Smooth muscle cell of the brain vasculature (primary cell): ENCODE data around the gene WASL.
"Not testable (repeated sequence)": the region's sequence is repeated elsewhere in the genome, so short reads cannot be mapped to it uniquely, and the experiment has no call there.

Source experiments
- DNase-seq: peaks from one replicate; pipeline ENCODE4 v3.0.0-alpha.2; 2012; ENCODE audit warnings: low read depth, low spot score

WASL gene

DNA sequence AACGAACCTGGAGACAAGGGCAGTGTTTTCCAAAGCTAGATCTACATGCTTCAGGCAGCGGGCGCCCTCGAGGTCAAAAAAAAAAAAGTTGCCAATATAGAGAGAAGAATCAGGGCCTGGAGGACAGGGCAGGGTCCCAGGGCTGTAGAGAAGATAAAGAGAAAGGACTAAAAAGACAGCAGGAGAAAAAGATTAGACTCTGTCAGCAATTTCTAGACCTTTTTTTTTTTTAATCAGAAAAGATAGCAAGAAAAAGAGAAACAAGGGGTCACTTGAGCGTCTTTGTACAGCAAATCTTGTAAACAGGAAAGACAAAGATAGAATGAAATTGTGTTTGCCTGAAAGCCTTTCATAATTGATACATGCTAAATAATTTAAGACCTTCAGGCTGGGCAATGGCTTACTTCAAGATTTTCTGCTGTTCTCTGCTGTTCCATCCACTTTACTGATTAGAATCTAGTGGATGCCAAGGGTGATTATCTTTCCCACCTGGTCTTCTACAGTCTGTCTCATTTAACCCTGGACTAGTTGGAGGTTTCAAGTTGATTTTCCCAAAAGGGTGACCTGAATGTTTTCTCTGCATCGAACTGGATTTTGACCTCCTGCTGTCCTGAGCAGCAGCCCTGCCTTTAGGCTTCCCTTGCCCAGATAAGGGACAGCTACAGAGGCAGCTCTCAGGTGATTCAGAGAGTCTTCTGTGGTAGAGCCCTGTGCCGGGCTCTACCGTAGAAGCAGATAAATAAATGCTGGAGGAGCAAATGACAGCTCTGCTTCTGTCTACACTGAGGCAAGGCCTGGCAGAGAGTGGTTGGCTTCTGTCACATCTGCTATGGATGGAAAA is 88.1 kb downstream of the WASL start:
- no peak for DNase-seq

DNA sequence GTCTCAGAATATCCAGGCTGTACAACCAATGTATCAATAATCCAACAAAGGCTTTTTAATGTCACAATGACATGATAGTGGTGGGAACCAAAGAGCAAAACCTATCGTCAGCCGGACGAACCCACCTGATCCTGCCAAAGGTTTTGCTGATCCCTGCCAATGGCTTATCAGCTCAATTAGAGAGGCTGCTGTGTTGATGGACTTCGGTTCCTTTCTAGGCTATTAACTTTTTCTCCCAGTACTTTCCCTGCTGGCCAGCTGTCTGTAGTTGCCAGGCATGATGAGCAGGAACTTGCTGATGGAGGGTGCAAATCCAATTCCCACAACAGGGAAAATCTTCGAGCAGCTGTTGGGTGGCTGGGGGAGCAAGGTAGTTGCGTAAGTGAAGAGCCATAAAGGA is 90.8 kb downstream of the WASL start:
- no peak for DNase-seq

DNA sequence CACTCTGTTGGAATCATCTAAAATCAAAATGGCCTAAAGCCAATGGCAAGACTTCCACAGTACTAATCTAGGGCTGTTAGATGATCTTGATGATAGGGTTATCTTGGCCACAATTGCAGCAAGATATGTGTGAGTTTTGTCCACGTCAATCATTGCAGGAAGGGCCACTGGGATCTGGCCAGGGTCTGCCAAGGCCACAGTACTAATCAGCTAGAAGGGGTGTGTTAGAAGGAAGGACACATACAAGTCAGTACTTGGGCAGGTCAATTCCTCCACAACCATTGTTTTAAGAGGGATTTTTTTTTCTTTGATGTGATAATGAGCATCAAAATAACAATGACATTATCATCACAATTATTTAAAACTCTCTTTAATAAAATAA is 91.5 kb downstream of the WASL start:
- DNase-seq: no peak

DNA sequence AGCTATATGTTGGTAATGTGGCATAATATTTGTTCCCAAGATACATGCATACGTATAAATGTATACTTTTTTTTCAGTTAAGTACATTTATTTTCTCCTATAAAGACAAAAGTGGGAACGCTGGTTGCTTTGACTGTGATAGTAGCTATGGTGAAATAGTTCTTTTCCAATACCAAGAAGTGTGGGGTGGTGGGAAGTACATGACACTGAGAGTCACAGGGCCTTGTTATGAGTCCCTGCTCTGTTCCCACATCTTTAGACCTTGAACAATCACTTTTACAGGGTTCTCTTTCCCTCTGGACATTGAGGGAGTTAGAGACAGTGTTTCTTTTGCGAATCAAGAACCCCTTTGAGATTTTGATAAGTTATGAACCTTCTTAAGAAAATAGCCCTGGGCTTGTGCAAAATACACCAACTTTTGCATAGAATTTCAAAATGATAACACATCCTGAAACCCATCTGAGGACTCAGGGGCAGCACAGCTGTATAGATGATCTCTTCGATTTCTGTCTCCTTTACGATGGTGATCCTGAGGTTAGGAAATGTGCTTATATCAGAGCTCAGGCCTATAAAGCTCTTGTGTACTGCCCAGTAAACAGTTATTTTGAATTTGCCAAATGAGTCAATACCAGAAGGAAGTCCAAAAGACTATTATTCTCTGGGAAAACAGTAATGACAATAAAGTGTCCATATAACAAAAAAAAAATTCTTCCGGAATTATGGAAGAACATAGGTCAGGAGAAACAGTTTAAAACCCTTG is 92.1 kb downstream of the WASL start:
- DNase-seq: no peak

DNA sequence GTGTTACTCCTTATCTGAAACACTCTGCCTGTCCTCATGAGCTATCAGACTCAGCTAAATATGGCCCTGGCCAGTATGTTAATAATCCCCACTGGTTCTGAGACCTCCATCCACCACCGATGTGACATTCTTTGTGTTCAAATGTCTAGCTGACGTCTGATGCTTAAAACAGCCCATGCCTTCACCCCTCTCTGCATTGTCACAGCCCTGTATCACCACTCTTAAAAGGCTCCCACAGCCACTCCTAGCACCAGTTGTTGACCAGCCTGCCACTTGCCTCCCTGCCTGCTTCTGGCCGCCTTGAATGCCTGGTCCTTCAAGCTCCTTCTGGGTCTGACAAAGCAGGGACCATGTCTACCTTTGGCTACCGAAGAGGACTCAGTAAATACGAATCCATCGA is 93.2 kb downstream of the WASL start, which contains the start of gene LMOD2:
Gene LMOD2 (plus strand): TSS at position 253 of the 400 bp plus-strand sequence. CDS start 98 bp downstream, at position 351.
- no peak for DNase-seq

DNA sequence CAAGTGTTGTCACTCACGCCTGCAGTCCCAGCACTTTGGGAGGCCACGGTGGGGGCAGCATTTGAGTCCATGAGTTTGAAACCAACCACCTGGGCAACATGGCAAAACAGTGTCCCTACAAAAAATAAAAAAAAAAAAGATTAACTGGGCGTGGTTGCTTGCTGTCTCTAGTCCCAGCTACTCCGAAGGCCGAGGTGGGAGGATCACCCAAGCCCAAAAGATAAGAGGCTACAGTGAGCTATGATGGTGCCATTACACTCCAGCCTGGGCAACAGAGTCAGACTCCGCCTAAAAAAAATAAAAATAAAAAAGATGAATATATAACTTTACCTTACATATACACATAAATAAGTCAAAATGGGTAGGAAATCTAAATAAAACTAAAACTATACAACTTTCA is 95.6 kb downstream of the WASL start:
- no peak for DNase-seq

DNA sequence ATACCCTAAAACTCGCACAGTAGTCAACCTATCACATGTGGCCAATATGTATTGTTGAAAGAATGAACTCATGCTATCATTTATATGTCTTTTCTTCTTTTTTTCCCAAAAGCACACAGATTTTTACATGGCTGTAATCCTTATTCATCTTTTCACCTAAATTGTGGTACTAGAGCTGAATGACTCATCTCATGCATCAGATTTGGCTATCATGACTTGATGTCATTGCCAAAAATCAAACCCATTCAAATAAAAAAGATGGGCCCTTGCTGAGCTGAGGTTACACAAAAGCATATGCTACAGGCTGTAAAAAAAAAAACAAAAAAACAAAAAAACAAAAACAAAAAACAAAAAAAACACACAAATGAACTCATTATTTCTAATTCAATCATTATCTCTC is 96.4 kb downstream of the WASL start:
- DNase-seq: no peak

DNA sequence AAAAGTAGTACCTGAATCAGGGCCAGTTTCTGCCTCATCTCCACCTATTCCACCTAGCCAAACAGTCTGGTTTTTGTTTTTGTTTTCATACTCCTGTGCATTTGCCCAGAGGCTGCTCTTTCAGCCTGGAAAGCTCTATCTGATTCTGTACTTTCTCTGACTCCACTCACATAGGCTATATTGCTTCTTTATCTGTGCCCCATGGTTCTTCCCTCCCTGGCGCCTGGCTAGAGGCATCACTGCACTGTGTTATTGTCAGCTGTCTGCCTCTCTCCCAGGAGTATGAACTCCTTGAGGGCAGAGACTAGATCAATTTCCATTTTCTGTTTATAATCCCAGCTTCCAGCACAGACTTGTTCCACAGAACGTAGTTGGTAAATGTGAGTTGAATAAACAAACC is 98.2 kb downstream of the WASL start:
- no peak for DNase-seq

DNA sequence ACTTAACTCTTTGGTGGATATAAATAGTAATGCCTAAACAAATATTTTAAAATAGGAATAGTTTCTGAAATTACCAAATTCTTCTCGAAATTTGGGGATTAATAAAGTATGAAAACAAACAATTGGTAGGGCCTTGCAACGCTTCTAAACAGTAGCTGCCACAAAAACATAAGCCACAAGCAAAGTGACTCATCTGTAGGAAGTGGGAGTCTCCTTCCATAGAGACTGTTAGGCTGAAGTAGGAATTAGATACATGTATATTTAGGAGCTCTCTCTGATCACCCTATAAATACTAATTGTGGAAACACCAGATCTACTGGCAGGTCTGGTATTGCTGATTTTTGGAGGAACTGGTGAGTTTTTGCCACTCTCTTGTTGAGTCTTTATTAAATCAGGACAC is 98.8 kb downstream of the WASL start:
- no peak for DNase-seq

DNA sequence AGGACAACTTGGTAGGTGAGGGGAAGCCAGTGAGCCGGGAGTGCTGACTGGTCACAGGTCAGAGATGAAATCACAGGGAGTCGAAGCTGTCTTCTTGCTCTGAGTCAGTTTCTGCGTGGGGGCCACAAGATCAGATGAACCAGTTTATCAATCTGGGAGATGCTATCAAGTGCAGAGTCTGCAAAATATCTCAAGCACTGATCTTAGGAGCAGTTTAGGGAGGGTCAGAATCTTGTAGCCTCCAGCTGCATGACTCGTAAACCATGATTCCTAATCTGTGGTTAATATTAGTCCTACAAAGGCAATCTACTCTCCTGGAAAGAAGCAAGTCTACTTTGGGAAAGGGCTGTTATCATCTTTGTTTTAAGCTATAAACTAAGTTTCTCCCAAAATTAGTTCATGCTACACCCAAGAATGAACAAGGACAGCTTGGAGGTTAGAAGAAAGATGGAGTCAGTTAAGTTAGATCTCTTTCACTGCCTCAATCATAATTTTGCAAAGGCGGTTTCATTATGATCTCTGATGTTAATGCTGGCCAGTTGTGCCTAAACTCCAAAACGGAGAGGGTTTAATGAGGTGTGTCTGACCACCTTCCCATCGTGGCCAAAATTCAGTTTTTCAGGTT is 101.6 kb downstream of the WASL start:
- DNase-seq: no peak

DNA sequence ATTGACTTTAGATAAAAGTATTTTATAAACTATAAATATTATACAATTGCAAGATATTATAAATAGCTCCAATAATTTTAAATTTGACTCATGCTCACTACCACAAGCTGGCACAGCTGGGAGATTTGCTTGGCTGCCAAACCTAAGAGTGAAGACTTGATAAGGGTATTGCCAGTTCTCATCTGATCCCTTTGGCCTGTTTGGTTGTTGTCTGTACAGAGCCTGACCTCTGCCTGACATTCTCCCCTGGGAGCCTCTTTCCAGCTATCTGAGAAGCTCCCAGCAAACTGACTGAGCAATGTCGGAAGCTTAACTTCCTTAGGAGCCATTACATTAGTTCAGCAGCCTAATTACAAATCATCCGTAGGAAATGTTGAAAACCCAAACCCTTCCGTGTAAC is 103.3 kb downstream of the WASL start:
- DNase-seq: no peak

DNA sequence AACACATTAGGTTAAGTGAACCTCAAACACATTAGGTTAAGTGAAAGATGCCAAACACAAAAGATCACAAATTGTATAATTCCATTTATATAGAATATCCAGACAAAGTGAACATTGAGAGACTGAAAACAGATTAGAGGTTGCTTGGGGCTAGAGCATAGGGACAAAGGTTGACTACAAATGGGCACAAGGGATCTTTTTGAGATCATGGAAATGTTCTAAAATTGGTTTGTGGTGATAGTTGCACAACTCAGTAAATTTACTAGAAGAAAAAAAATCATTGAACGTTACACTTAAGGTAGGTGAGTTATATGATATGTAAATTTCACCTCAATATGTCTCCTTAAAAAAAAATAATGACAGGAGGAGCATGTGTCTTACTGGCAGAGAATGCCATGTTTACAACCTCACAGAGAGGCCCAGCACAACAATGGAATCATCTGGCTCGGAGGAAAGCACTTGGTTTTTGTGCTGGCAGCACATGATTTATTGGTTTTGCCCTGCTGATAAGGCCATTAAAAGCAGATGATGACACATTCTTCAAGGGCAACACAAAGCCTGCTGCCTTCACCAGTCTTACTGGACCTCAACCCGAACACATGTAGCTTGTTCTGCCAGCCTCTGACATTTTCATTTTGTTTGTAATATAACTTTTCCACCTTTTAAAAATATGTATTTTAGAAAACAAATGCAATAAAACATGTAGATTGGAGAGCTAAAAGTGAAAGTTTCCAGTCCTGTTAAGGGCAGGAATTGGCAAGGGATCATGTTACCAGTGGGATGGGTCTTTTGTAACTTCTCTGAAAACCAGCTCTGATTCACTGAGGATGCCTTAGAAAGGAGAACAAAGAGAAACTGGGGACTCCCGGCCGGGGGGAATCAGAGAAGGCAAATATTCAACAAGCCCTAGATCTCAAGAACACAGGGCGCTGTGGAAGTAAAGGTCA is 105.0 kb downstream of the WASL start:
- peak; percentile 36 for DNase-seq

DNA sequence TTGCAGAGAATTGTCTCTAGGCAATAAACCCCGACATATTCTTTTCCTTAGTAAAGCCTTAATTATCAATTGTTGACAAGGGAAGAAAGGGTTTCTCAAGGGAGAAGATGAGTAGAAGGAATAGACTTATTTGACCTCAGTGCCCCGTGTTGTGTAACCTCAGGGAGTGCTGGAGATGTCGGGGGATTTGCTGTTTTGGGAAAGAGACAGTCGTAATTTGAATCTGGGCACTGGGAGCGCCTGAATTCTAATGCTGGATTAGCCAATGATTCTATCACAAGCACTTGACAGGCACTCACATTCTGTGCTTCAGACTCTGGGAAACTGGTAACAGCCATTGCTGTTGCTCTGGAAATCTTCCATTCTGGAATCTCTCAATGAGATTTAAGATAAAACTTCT is 106.9 kb downstream of the WASL start:
- DNase-seq: no peak

DNA sequence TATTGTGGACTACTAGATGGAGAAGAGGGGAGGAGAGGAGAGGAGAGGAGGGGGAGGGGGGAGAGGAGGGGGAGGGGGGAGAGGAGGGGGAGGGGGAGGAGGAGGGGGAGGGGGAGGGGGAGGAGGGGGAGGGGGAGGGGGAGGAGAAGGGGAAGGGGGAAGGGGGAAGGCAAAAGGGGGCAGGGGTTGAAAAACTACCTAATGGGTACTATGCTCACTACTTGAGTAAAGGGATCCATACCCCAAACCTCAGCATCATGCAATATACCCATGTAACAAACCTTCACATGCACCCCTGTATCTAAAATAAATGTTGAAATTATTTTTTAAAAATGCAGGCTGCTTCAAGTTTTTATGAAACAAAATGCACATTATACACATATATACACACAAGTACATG is 108.2 kb downstream of the WASL start:
- no peak for DNase-seq

DNA sequence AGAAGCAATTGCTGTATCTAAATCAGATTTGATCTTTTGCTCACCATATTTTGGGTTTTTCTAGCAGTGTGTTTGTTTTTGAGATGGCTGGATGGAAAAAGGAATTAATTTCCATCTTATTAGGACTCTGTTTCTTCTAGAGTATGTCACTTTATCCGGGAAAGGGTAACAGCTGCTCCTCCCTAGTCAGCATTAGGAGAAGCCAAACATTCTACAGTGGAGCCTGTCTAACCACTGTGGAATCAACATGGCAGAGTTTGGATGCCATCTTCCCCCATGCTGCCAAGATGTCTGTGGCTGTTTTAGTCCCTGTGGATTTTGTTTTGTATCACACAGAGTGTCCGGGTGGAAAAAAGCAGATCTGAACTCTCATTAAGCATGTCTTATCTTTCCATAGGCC is 109.2 kb downstream of the WASL start:
- no peak for DNase-seq

DNA sequence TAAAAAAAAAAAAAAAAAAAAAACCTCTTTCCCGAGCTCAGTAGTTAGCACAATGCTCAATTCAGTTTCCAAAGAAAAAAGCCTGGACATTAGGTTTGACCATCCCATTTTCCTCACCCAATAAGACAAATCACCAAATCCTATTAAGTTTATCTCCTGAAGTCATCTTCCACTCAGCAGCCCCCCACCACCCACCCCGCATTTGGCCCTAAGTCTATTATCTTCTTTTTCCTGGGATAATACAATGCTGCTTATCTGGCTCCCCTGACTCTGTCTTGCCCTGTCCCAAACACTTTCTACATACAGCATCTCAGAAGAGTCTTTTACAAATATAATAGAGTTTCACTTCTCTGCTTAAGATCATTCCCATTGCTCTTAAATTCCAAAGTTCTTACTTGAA is 110.9 kb downstream of the WASL start:
- DNase-seq: no peak

DNA sequence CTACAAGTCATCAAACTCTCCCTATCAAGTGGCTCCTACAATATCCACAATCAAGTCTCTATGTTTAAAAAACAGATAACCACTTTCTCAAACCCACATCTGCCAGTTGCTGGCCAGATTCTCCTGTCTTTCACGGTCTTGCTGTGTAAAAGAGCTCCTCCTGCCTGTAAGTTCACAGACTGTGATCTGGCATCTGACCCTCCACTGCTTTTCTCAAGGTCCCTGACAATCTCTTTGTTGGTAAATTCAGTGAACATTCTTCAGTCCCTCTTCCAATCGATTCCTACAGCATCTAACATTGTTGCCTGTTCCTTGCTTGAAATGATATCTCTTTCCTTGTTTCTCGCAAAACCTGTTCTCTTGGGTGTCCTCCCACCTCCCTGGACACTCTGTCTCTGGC is 111.6 kb downstream of the WASL start:
- DNase-seq: no peak

DNA sequence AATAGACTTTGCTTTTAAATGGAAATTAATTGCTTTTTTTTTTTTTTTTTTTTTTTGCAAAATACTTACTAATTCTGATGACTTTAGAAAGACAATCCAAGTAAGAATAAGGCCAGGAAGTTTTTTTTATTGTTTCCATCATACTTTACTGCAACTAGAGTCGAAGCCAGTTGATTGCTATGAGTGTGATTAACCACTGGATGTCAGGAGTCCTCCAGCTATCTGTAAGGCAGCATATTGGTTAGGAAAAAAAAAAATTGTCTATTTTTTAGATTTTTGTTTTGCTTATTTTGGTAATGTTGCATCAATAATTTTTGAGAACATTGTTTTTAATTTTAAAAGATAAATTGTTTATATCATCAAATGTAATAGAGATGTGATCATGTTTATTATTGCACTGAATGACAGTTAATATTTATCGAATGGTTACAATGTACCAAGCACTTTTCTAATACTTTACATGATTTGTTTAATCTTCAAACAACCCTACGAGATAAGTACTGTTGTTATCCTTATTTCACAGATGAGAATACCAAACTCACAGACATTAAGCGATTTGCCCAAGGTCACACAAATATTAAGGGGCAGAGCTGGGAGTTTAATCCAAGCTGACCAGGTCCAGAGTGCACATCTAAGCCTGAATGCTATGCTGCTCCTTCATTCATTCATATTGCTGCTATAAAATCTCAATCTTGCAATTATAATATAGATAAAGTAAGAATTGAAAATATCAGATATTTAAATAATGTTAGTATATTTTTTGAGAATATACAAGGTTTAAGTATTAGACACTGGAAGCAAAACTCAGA is 113.0 kb downstream of the WASL start:
- DNase-seq: no peak

DNA sequence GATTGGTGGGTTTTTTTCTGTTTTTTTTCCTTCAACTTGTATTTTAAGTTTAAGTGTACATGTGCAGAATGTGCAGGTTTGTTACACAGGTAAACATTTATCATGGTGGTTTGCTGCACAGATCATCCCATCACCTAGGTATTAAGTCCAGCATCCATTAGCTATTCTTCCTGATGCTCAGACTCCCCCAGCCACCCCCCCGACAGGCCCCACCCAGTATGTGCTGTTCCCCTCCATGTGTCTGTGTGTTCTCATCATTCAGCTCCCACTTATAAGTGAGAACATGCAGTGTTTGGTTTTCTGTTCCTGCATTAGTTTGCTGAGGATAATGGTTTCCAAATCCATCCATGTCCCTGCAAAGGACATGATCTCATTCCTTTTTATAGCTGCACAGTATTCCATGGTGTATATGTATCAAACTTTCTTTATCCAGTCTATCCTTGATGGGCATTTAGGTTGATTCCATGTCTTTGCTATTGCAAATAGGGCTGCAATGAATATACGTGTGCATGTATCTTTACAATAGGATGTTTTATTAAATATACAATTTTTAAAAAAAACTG is 114.7 kb downstream of the WASL start:
- not testable (repeated sequence) for DNase-seq

DNA sequence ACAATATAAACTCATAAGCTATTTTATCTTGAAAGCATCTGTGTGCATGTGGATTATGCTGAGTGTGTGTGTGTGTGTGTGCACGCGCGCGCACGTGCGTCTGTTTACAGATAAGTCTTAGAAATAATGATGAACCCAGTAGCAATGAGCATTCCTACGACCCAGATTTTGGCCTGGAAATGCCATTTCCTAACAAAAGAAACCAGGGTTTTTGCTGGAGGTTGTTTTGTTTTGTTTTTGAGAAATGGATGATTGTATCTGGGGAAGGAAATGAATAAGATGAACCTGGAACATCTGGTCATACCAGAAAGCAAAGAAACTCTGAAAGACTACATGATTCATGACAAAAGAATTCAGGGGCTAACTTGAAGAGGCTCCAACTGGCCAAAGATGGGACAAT is 115.2 kb downstream of the WASL start:
- no peak for DNase-seq
